Progenitor cell of endocrine pancreas (in vitro differentiated cells): Measurements from ENCODE around the gene ITGB3. TPM values are rescaled to one million over a fixed set of nuclear protein-coding genes. Genes with fewer than 3 reads are reported as not detected.

Source experiments
- DNase-seq: peaks from one replicate; pipeline ENCODE4 v3.0.0; 2021; ENCODE audit warnings: low spot score; ENCODE audit not compliant: unreplicated experiment
- H3K27ac Mint-ChIP-seq: 2 replicates; pipeline ENCODE4 v1.8.0; 2021; ENCODE audit warnings: mild to moderate bottlenecking, moderate library complexity, mixed read lengths
- H3K27me3 Mint-ChIP-seq: 2 replicates; pipeline ENCODE4 v1.8.0; 2021; ENCODE audit warnings: mixed read lengths
- H3K36me3 Mint-ChIP-seq: 2 replicates; pipeline ENCODE4 v1.8.0; 2022; ENCODE audit warnings: mixed read lengths; ENCODE audit not compliant: insufficient read depth
- H3K4me1 Mint-ChIP-seq: 2 replicates; pipeline ENCODE4 v1.8.0; 2021; ENCODE audit warnings: low read depth, mixed read lengths
- H3K4me3 Mint-ChIP-seq: 2 replicates; pipeline ENCODE4 v1.8.0; 2021; ENCODE audit warnings: low read depth, mild to moderate bottlenecking, moderate library complexity, mixed read lengths
- H3K9me3 Mint-ChIP-seq: 2 replicates; pipeline ENCODE4 v1.8.0; 2021; ENCODE audit warnings: low read depth, mixed read lengths
- CTCF ChIP-seq: fragments of 200-600 bp; sonication (generic); IDR thresholded peaks from one replicate; pipeline ENCODE4 v1.5.0; 2021; ENCODE audit warnings: antibody characterized with exemption, mild to moderate bottlenecking; ENCODE audit not compliant: unreplicated experiment
- total RNA-seq: library from RNA; stranded (reverse); gene quantifications from 2 replicates; pipeline ENCODE4 v1.2.1, GENCODE V29; 2021

The ITGB3 gene
- total RNA-seq, 1 donor from 2014 or later = not detected

DNA sequence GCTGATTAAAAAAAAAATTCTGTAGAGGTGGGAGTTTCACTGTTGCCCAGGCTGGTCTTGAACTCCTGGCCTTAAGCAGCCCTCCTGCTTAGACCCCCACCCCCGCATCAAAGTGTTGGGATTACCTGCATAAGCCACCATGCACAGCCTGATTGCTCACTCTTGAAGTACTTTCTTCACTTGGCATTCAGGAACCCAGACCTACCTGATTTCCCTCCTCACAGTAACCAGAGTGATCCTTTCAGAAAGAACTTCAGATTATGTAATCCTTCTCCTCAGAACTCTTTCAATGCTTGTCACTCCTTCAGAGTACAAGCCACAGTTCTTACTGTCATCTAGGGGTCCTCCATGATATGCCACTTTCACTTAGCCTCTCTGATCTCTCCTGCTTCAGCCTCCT lies 71.5 kb downstream of the ITGB3 start:
- peaks cover 12% of the 10 kb centered on the region for H3K27me3 Mint-ChIP-seq
- H3K36me3 Mint-ChIP-seq = peaks cover 1% of the 10 kb centered on the region
- no peak for TF ChIP-seq CTCF
- peak overlapping the region; percentile 87 for H3K4me3 Mint-ChIP-seq
- peaks cover 12% of the 10 kb centered on the region for H3K4me1 Mint-ChIP-seq
- H3K9me3 Mint-ChIP-seq = peaks cover 5% of the 10 kb centered on the region
- no peak for DNase-seq
- no peak overlapping the region for H3K27ac Mint-ChIP-seq

DNA sequence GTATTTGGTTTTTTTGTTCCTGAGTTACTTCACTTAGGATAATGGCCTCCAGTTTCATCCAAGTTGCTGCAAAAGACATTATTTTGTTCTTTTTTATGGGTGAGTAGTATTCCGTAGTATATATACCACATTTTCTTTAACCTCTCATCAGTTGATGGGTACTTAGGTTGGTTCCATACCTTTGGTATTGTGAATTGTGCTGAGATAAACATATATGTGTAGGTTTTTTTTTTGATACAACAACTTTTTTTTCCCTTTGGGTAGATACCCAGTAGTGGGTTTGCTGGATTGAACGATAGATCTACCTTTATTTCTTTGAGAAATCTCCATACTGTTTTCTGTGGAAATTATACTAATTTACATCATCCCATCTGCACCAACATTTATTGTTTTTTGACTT lies 76.9 kb downstream of the ITGB3 start:
- Mint-ChIP-seq H3K4me1 (peaks cover 8% of the 10 kb centered on the region), H3K9me3 (peaks cover 21% of the 10 kb centered on the region), H3K27ac (no peak overlapping the region), H3K4me3 (no peak overlapping the region), H3K36me3 (peaks cover 13% of the 10 kb centered on the region), H3K27me3 (peaks cover under 1% of the 10 kb centered on the region)
- DNase-seq = no peak
- no peak for TF ChIP-seq CTCF

DNA sequence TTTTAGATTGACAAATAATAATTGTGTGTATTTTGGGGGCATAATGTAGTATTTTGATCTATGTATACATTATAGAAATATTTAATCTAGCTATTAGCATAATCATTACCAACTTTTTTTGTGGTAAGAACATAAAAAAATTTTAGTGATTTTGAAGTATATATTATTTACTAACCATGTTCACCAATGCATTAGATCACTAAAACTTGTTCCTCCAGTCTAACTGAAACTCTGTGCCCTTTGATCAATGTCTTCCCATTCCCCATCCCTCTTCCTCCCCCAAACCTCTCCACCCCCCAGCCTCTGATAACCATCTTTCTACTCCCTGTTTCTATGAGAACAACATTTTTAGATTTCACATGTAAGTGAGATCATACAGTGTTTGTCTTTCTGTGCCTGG lies 78.7 kb downstream of the ITGB3 start:
- Mint-ChIP-seq H3K4me1 (peaks cover 8% of the 10 kb centered on the region), H3K36me3 (peaks cover 13% of the 10 kb centered on the region), H3K27ac (no peak overlapping the region), H3K4me3 (no peak overlapping the region), H3K27me3 (no peaks in the 10 kb centered on the region), H3K9me3 (peaks cover 21% of the 10 kb centered on the region)
- DNase-seq = no peak
- no peak for TF ChIP-seq CTCF

- DNase-seq = no peak
- Mint-ChIP-seq H3K4me1 (no peaks in the 10 kb centered on the region), H3K27ac (no peak overlapping the region), H3K36me3 (peaks cover 12% of the 10 kb centered on the region), H3K9me3 (peaks cover 21% of the 10 kb centered on the region), H3K27me3 (no peaks in the 10 kb centered on the region), H3K4me3 (no peak overlapping the region)
- TF ChIP-seq CTCF = no peak
These were observed 81.7 kb downstream of the ITGB3 start for GRCh38 chr17:47335101-47335936.

GRCh38 chr17:47338026-47338425 lies 84.4 kb downstream of the ITGB3 start:
- Mint-ChIP-seq H3K4me1 (no peaks in the 10 kb centered on the region), H3K27me3 (no peaks in the 10 kb centered on the region), H3K9me3 (peaks cover 11% of the 10 kb centered on the region), H3K36me3 (peaks cover 6% of the 10 kb centered on the region), H3K4me3 (no peak overlapping the region), H3K27ac (no peak overlapping the region)
- no peak for DNase-seq
- no peak for TF ChIP-seq CTCF
